Putamen (tissue), 1 donor: Measurements from ENCODE around the gene TPGS1.
"Not testable (repeated sequence)": the region's sequence is repeated elsewhere in the genome, so short reads cannot be mapped to it uniquely, and the experiment has no call there.

Source experiments
- DNase-seq: peaks from one replicate; pipeline ENCODE4 v3.0.0-alpha.2; 2016; ENCODE audit warnings: low spot score

TPGS1 gene

DNA sequence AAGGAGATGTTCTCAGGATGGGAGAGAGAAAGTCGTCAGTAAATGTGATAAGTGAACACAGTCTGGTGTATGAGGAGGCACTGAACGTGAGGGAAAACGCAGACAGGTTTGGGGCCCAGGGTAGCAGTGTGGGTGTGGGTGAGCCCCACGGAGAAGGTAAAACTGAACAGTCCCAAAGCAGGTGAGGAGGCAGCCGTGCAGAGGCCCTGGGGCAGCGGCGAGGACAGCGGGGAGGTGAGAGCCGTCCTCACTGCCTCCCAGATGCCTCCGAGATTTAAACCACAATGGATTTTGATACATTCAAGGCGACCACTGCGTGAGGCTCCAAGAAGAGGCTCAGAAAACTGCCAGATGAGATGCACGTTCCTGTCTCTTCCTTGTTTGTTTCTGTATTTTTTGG, 31.9 kb upstream of the TPGS1 start:
- no peak for DNase-seq

GRCh38 chr19:478236-478903, 28.9 kb upstream of the TPGS1 start:
- no peak for DNase-seq

- no peak for DNase-seq
These were observed 28.3 kb upstream of the TPGS1 start for GRCh38 chr19:478976-479375.

DNA sequence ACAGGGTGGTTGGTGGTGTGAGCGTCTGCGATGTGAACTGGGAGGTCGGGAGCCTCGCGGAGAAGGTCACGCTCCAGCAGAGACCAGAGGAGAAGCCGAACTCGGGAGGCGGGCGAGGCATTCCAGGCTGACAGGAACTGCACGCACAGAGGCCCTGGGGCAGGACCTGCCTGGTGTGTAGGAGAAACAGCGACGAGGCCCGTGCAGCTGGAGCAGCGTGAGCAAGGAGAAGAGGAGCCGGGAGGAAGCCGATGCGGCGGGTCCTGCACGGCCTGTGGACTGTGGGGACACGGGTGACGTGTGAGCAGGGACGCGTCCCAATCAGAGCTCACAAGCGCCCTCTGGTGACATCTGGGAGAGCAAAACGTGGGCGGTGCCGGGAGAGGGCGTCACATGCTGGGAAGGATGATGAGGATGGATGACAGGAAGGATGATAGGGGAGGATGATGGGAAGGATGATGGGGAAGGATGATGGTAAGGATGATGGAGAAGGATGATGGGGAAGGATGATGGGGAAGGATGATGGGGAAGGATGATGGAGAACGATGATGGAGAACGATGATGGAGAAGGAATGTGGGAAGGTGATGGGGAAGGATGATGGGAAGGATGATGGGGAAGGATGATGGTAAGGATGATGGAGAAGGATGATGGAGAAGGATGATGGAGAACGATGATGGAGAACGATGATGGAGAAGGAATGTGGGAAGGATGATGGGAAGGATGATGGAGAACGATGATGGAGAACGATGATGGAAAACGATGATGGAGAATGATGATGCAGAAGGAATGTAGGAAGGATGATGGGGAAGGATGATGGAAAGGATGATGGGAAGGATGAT, 27.1 kb upstream of the TPGS1 start:
- peak; percentile 73 for DNase-seq

- DNase-seq, result not testable (repeated sequence)
These were observed 26.2 kb upstream of the TPGS1 start for GRCh38 chr19:481100-481499.

DNA sequence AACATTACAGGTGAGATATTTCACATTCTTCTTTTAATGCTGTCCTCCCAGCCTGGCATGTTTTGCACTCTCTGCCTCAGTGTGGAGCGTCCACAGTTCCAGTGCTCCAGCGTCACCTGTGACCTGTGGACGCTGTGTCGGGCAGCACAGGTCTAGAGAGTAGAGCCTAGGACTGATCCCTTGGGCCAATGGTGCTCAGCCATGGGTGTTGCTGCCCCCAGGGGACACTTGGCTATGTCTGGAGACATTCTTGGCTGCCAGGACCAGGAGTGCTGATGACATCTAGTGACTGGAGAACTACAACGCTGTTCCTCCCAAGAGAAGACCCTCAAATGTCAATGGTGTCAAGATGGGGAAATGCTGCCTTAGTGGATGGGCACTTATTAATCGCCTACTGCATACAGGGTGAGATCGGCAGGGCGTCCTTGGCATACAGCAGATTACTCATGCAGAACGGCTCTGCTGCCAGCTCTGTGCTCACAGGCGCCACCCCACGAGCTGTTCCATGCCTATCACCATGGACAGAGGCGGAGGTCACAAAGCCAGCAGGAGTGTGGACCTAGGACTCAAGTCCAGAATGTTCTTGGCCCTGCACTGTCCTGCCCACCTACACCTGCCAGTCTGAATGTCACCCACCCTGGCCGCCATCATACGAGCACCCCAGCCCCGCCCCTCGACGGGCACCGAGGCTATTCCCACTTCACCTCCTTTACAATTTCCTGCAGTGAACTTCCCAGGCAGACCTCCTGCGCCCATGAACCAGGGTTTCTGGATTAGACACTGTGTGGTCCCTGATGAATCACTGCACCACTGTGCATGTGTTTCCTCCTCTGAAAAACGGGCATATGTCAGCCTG, 24.9 kb upstream of the TPGS1 start:
- no peak for DNase-seq

- DNase-seq, result no peak
These were observed 23.8 kb upstream of the TPGS1 start for GRCh38 chr19:483332-484072.

- no peak for DNase-seq
These were observed 22.8 kb upstream of the TPGS1 start for GRCh38 chr19:484494-484893.

GRCh38 chr19:485077-485476, 22.2 kb upstream of the TPGS1 start:
- no peak for DNase-seq

DNA sequence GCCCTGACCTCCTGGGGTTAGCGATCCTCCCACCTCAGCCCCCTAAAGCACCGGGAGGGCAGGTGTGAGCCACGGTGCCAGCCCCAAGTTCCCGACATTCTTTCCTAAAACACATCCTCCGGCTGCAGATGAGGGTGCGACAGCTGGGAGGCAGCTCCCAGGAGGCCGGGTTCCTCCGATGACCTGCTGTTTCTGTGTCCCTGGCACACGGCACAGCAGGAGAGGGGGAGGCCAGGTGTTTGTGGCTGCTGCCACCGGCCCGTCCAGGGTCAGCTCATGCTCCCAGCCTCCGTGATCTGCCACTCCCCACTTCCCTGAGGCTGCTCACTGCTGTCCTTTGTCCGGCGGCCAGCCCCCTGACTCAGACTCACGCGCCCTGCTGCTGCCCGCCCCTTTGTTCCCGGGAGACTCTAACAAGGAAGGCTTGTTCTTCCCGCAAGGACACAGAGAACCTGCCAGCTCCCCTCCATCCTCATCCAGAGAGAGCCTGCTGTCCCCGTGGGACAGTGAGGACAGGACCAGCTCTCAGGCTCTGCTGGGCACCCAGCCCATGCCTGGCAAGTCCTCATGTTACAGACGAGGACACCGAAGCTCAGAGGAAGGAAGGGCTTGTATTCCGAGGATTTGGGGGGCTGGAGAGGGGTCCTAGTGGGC, 21.6 kb upstream of the TPGS1 start:
- DNase-seq, result peak; percentile 92

DNA sequence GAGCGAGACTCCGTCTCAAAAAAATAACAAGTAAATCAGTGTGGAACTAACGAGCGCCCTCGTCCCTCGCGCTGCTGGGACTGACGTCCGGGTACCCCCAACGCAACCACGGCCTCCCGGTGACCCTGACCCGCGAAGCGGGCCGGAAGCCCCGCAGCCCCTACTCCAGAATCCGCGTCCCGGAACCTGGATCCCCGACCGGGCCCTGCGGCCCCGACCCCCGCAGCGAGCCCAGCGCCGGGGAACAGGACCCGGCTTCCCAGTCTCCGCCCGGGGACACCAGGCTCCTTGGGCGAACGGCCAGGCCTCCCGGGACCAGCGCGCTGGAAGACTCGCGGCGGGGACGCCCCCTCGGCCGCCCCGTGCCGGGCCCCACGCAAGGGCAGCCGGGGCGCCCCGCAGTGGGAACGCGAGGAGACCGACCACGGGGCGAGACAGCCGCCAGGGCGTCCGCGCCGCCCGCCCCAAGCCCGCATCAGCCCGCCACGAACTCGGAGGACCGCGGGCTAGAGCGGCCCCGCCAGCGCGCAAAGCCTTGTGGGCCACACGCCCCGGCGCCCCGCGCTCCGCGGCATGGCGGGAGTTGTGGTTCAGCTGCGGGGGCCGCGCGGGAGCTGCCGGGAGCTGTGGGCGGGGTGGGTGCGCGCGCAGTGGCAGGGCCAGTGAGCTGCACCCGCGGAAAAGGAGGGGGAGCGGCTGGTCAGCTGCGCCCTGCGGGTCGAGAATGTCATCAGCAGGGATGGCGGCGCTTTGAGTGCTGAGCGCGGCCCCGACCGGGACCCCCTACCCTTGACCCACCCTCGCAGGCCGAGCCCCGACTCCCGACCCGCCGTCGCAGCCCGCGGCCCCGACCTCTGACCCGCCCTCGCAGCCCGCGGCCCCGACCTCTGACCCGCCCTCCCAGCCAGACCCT, 18.5 kb upstream of the TPGS1 start:
- peak; percentile 94 for DNase-seq

DNA sequence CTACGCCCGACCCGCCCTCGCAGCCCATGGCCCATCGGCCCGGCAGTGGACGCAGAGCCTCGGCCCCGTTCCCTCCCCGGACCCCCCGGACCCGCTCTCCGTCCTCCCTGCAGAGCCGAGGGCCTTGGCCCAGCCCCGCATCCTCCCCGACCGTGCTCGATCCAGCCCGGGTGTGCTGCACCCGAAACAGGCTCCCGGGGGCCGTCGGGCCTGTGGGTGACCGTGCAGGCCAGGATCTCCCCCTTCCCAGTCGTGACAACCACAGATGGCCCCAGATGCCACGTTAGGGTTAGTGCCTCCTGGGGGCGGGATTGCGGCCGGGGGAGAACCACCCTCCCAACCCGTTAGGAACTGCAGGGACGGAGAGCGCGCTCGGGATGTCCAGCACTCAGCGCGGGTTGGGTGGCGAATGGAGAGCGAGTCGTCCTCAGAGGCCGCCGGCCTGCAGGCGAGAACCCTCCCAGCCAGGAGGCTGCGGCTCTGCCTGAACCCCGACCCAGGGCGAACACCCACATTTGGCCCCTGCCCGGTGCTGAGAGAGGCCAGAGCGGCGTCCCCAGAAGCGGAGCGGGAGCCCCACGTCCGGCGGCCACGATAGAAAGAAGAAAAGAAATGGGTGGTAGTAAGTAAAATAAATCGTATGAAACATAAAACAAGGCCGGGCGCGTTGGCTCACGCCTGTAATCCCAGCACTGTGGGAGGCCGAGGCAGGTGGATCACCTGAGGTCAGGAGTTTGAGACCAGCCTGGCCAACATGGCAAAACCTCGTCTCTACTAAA, 17.7 kb upstream of the TPGS1 start:
- peak; percentile 43 for DNase-seq

DNA sequence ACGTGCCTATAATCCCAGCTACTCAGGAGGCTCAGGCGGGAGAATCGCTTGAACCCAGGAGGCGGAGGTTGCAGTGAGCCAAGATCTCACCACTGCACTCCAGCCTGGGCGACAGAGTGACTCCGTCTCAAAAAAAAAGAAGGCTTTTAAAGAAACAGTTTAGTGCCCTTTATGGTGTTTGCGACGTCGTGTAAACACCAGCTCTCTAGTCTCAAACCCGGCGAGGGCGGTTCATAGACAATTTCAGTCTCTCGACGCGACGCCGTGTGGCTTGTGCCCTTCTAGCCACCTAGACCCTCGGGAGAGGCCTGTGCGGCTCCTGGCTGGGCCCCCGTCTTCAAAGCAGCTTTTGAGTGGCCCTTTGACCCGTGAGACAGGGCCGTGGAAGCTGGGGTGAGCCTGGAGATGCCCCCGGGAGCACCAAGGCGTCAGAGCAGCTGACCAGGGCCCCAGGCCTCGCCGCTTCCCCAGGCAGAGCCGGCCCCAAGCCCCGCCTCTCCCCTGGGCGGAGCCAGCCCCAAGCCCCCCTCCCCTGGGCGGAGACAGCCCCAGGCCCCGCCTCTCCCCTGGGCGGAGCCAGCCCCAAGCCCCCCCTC, 16.1 kb upstream of the TPGS1 start:
- no peak for DNase-seq

DNA sequence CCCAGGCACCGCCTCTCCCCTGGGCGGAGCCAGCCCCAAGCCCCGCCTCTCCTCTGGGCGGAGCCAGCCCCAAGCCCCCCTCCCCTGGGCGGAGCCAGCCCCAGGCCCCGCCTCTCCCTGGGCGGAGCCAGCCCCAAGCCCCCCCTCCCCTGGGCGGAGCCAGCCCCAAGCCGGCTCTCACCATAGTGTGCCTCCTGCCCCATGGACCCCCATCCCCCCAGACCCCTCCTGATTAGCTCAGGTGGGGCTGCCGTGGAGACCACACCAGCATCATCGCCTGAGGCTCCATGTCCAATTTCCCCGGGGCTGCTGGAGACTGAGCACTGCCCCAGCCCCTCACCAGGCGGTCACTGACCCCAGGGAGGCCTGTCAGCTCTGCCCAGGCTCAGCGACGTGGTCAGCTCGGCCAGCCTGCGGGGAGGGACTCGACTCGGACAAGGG, 15.2 kb upstream of the TPGS1 start:
- DNase-seq, result no peak

GRCh38 chr19:493391-494170, 13.7 kb upstream of the TPGS1 start:
- no peak for DNase-seq

GRCh38 chr19:494171-495080, 12.9 kb upstream of the TPGS1 start:
- no peak for DNase-seq

- DNase-seq, result no peak
These were observed 12.3 kb upstream of the TPGS1 start for GRCh38 chr19:495081-495401.
